ENCODE measurements around the gene PLD5. TPM values are rescaled to one million over a fixed set of nuclear protein-coding genes. Genes with fewer than 3 reads are reported as not detected.
"Not testable (repeated sequence)": the region's sequence is repeated elsewhere in the genome, so short reads cannot be mapped to it uniquely, and the experiment has no call there.

PLD5 gene
- total RNA-seq, 1 experiment from 2014 or later: 1.8 TPM

- no TSS peak for BruUV-seq (replicated peaks)
- Mint-ChIP-seq H3K27ac (ENCODE audit: unreplicated experiment) (no peak overlapping the region), H3K27me3 (ENCODE audit: insufficient read depth, unreplicated experiment) (peaks cover 15% of the 10 kb centered on the region), H3K9me3 (ENCODE audit: unreplicated experiment) (no peaks in the 10 kb centered on the region), H3K4me1 (ENCODE audit: low read depth, unreplicated experiment) (no peaks in the 10 kb centered on the region), H3K36me3 (ENCODE audit: insufficient read depth, unreplicated experiment) (no peaks in the 10 kb centered on the region), H3K4me3 (ENCODE audit: unreplicated experiment) (no peak overlapping the region)
- Histone ChIP-seq H3K4me3 (ENCODE audit: low read depth, low read length) (no peak overlapping the region), H3K4me1 (no peaks in the 10 kb centered on the region), H3K9me3 (no peaks in the 10 kb centered on the region), H3K27me3 (replicated peaks; ENCODE audit: control insufficient read depth, insufficient read depth, low read length) (no peaks in the 10 kb centered on the region), H3K36me3 (ENCODE audit: control insufficient read depth, insufficient read depth, low read length) (no peaks in the 10 kb centered on the region)
- ChIA-PET POLR2A (no interaction called here), CTCF (no interaction called here)
- intact Hi-C loops (cut with micrococcal nuclease; ENCODE audit: unreplicated experiment): no loop called here
- no peak for DNase-seq
- no peak for TF ChIP-seq CTCF (IDR thresholded peaks at IDR 0.05; ENCODE audit: insufficient read depth in 1 of 2, low read depth in 1 of 2, low read length in 1 of 2, severe bottlenecking in 1 of 2, unreplicated experiment in 1 of 2)
These were observed 458.7 kb downstream of the PLD5 start for GRCh38 chr1:242065813-242066212.

- ChIA-PET CTCF (no interaction called here), POLR2A (no interaction called here)
- DNase-seq: no peak
- H3K4me1 ChIP-seq: no peaks in the 10 kb centered on the region
- intact Hi-C loops (cut with micrococcal nuclease; ENCODE audit: unreplicated experiment): no loop called here
- BruUV-seq (replicated peaks): no TSS peak
- no peaks in the 10 kb centered on the region for H3K27me3 ChIP-seq (replicated peaks; ENCODE audit: control insufficient read depth, insufficient read depth, low read length)
- no peak overlapping the region for H3K4me3 Mint-ChIP-seq (ENCODE audit: unreplicated experiment)
- H3K36me3 ChIP-seq (ENCODE audit: control insufficient read depth, insufficient read depth, low read length): no peaks in the 10 kb centered on the region
- TF ChIP-seq CTCF (IDR thresholded peaks at IDR 0.05; ENCODE audit: insufficient read depth in 1 of 2, low read depth in 1 of 2, low read length in 1 of 2, severe bottlenecking in 1 of 2, unreplicated experiment in 1 of 2): no peak
- H3K36me3 Mint-ChIP-seq (ENCODE audit: insufficient read depth, unreplicated experiment): no peaks in the 10 kb centered on the region
- no peaks in the 10 kb centered on the region for H3K9me3 Mint-ChIP-seq (ENCODE audit: unreplicated experiment)
- no peak overlapping the region for H3K27ac Mint-ChIP-seq (ENCODE audit: unreplicated experiment)
- no peaks in the 10 kb centered on the region for H3K4me1 Mint-ChIP-seq (ENCODE audit: low read depth, unreplicated experiment)
- H3K4me3 ChIP-seq (ENCODE audit: low read depth, low read length): no peak overlapping the region
- H3K9me3 ChIP-seq: no peaks in the 10 kb centered on the region
- peaks cover 3% of the 10 kb centered on the region for H3K27me3 Mint-ChIP-seq (ENCODE audit: insufficient read depth, unreplicated experiment)
These were observed 462.2 kb downstream of the PLD5 start for GRCh38 chr1:242062271-242062670.

- H3K4me1 Mint-ChIP-seq (ENCODE audit: low read depth, unreplicated experiment): no peaks in the 10 kb centered on the region
- intact Hi-C loops (cut with micrococcal nuclease; ENCODE audit: unreplicated experiment): no loop called here
These were observed 464.5 kb downstream of the PLD5 start for GRCh38 chr1:242059976-242060375.

GRCh38 chr1:242058582-242058981 lies 465.9 kb downstream of the PLD5 start:
- H3K4me1 Mint-ChIP-seq (ENCODE audit: low read depth, unreplicated experiment); H3K4me1 ChIP-seq; H3K9me3 Mint-ChIP-seq (ENCODE audit: unreplicated experiment); intact Hi-C loops (cut with micrococcal nuclease; ENCODE audit: unreplicated experiment); H3K27me3 ChIP-seq (replicated peaks; ENCODE audit: control insufficient read depth, insufficient read depth, low read length); H3K4me3 ChIP-seq (ENCODE audit: low read depth, low read length); DNase-seq; CTCF ChIA-PET; BruUV-seq (replicated peaks); H3K4me3 Mint-ChIP-seq (ENCODE audit: unreplicated experiment); H3K36me3 ChIP-seq (ENCODE audit: control insufficient read depth, insufficient read depth, low read length); POLR2A ChIA-PET; H3K36me3 Mint-ChIP-seq (ENCODE audit: insufficient read depth, unreplicated experiment); H3K9me3 ChIP-seq; H3K27me3 Mint-ChIP-seq (ENCODE audit: insufficient read depth, unreplicated experiment); H3K27ac Mint-ChIP-seq (ENCODE audit: unreplicated experiment): not testable (repeated sequence)

More at GRCh38 chr1:242059976-242060375, 464.5 kb downstream of the PLD5 start:
- TF ChIP-seq CTCF (IDR thresholded peaks at IDR 0.05; ENCODE audit: insufficient read depth in 1 of 2, low read depth in 1 of 2, low read length in 1 of 2, severe bottlenecking in 1 of 2, unreplicated experiment in 1 of 2): no peak
- ChIA-PET CTCF (no interaction called here), POLR2A (no interaction called here)
- H3K4me1 ChIP-seq: no peaks in the 10 kb centered on the region
- no peaks in the 10 kb centered on the region for H3K9me3 ChIP-seq
- Mint-ChIP-seq H3K36me3 (ENCODE audit: insufficient read depth, unreplicated experiment) (no peaks in the 10 kb centered on the region), H3K4me3 (ENCODE audit: unreplicated experiment) (no peak overlapping the region), H3K9me3 (ENCODE audit: unreplicated experiment) (no peaks in the 10 kb centered on the region), H3K27ac (ENCODE audit: unreplicated experiment) (no peak overlapping the region), H3K27me3 (ENCODE audit: insufficient read depth, unreplicated experiment) (no peaks in the 10 kb centered on the region)
- BruUV-seq (replicated peaks): no TSS peak
- DNase-seq: no peak
- H3K36me3 ChIP-seq (ENCODE audit: control insufficient read depth, insufficient read depth, low read length): no peaks in the 10 kb centered on the region
- H3K27me3 ChIP-seq (replicated peaks; ENCODE audit: control insufficient read depth, insufficient read depth, low read length): no peaks in the 10 kb centered on the region
- no peak overlapping the region for H3K4me3 ChIP-seq (ENCODE audit: low read depth, low read length)

- H3K4me1 Mint-ChIP-seq (ENCODE audit: low read depth, unreplicated experiment); CTCF ChIA-PET; H3K36me3 Mint-ChIP-seq (ENCODE audit: insufficient read depth, unreplicated experiment); intact Hi-C loops (cut with micrococcal nuclease; ENCODE audit: unreplicated experiment); H3K4me3 ChIP-seq (ENCODE audit: low read depth, low read length); H3K27me3 ChIP-seq (replicated peaks; ENCODE audit: control insufficient read depth, insufficient read depth, low read length); DNase-seq; H3K27me3 Mint-ChIP-seq (ENCODE audit: insufficient read depth, unreplicated experiment); H3K27ac Mint-ChIP-seq (ENCODE audit: unreplicated experiment); POLR2A ChIA-PET; H3K4me1 ChIP-seq; H3K36me3 ChIP-seq (ENCODE audit: control insufficient read depth, insufficient read depth, low read length); BruUV-seq (replicated peaks); H3K9me3 Mint-ChIP-seq (ENCODE audit: unreplicated experiment); H3K4me3 Mint-ChIP-seq (ENCODE audit: unreplicated experiment); H3K9me3 ChIP-seq: not testable (repeated sequence)
These were observed 466.3 kb downstream of the PLD5 start for GRCh38 chr1:242058181-242058580.
